ENCODE data around the gene MAGI1.

The MAGI1 gene

DNA sequence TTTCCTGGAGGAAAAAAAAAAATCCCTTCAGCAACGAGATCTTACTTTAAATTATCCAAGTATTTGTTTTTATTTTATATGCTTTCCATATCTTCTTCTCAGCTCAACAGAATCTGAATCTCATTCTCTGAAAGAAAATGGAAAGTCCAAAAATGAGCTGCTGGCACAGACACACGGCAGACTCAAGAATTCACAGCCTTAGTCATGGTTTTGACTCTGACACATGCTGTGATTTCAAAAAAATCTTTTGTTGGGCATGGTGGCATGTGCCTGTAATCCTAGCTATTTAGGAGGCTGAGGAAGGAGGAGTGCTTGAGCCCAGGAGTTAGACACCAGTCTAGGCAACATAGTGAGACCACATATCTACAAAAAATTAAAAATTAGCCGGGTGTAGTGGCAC is 565.0 kb downstream of the MAGI1 start:
- H2AFZ ChIP-seq (ENCODE audit: low read depth, low read length, severe bottlenecking) = no peak overlapping the region
- no peaks in the 10 kb centered on the region for H4K20me1 ChIP-seq (ENCODE audit: low read depth, low read length)
- H3K79me2 ChIP-seq (ENCODE audit: insufficient read depth, low read length) = no peaks in the 10 kb centered on the region
- H3K4me2 ChIP-seq (ENCODE audit: low read depth, low read length, poor library complexity, severe bottlenecking) = no peak overlapping the region
- no peak overlapping the region for H3K9ac ChIP-seq (ENCODE audit: low read length)
- TF ChIP-seq, protein P1, sequence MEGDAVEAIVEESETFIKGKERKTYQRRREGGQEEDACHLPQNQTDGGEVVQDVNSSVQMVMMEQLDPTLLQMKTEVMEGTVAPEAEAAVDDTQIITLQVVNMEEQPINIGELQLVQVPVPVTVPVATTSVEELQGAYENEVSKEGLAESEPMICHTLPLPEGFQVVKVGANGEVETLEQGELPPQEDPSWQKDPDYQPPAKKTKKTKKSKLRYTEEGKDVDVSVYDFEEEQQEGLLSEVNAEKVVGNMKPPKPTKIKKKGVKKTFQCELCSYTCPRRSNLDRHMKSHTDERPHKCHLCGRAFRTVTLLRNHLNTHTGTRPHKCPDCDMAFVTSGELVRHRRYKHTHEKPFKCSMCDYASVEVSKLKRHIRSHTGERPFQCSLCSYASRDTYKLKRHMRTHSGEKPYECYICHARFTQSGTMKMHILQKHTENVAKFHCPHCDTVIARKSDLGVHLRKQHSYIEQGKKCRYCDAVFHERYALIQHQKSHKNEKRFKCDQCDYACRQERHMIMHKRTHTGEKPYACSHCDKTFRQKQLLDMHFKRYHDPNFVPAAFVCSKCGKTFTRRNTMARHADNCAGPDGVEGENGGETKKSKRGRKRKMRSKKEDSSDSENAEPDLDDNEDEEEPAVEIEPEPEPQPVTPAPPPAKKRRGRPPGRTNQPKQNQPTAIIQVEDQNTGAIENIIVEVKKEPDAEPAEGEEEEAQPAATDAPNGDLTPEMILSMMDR (IDR thresholded peaks at IDR 0.05; ENCODE audit: insufficient read depth, low read length, poor library complexity, severe bottlenecking) = no peak
- no peak for TF ChIP-seq EZH2phosphoT487 (conservative IDR thresholded peaks at IDR 0.05; ENCODE audit: low read length)
- H3F3A ChIP-seq (ENCODE audit: insufficient read depth) = no peaks in the 10 kb centered on the region
- H3K27me3 ChIP-seq (ENCODE audit: low read length) = no peaks in the 10 kb centered on the region
- no peaks in the 10 kb centered on the region for H3K9me3 ChIP-seq (ENCODE audit: insufficient read depth, low read length)
- no peak overlapping the region for H3K27ac ChIP-seq (ENCODE audit: low read depth, low read length)
- no peak overlapping the region for H3K4me3 ChIP-seq (ENCODE audit: insufficient read depth, low read length, poor library complexity, severe bottlenecking)
- no peaks in the 10 kb centered on the region for H3K9me2 ChIP-seq (replicated peaks; ENCODE audit: insufficient read depth, low read length)
- no peaks in the 10 kb centered on the region for H3K36me3 ChIP-seq (ENCODE audit: low read length)

DNA sequence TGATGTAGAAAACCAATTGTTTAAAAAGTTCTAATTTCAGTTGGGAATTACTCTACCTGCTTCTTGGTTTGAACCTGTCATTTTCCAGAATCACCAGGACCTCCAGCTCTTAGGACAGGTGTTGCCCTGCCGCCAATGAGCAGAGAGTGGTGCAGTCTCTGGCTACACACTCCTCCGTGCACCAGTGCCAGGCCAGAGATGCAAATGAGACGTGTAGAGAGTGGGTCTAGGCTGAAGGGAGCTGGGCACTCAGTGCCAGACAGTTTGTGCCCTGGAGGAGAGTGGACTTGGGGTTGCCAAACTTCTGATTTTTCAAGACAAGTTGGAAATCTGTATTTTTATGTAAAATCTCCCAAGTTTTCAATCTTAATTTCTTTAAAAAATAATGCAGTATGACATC is 566.2 kb downstream of the MAGI1 start:
- Histone ChIP-seq H3K79me2 (ENCODE audit: insufficient read depth, low read length) (no peaks in the 10 kb centered on the region), H4K20me1 (ENCODE audit: low read depth, low read length) (no peaks in the 10 kb centered on the region), H3K9me3 (ENCODE audit: insufficient read depth, low read length) (no peaks in the 10 kb centered on the region), H3K9me2 (replicated peaks; ENCODE audit: insufficient read depth, low read length) (no peaks in the 10 kb centered on the region), H3K4me2 (ENCODE audit: low read depth, low read length, poor library complexity, severe bottlenecking) (no peak overlapping the region), H2AFZ (ENCODE audit: low read depth, low read length, severe bottlenecking) (no peak overlapping the region), H3K27me3 (ENCODE audit: low read length) (no peaks in the 10 kb centered on the region), H3F3A (ENCODE audit: insufficient read depth) (no peaks in the 10 kb centered on the region), H3K4me3 (ENCODE audit: insufficient read depth, low read length, poor library complexity, severe bottlenecking) (no peak overlapping the region), H3K27ac (ENCODE audit: low read depth, low read length) (no peak overlapping the region), H3K9ac (ENCODE audit: low read length) (no peak overlapping the region), H3K36me3 (ENCODE audit: low read length) (no peaks in the 10 kb centered on the region)
- TF ChIP-seq, protein P1 (IDR thresholded peaks at IDR 0.05; ENCODE audit: insufficient read depth, low read length, poor library complexity, severe bottlenecking) = no peak
- no peak for TF ChIP-seq EZH2phosphoT487 (conservative IDR thresholded peaks at IDR 0.05; ENCODE audit: low read length)

DNA sequence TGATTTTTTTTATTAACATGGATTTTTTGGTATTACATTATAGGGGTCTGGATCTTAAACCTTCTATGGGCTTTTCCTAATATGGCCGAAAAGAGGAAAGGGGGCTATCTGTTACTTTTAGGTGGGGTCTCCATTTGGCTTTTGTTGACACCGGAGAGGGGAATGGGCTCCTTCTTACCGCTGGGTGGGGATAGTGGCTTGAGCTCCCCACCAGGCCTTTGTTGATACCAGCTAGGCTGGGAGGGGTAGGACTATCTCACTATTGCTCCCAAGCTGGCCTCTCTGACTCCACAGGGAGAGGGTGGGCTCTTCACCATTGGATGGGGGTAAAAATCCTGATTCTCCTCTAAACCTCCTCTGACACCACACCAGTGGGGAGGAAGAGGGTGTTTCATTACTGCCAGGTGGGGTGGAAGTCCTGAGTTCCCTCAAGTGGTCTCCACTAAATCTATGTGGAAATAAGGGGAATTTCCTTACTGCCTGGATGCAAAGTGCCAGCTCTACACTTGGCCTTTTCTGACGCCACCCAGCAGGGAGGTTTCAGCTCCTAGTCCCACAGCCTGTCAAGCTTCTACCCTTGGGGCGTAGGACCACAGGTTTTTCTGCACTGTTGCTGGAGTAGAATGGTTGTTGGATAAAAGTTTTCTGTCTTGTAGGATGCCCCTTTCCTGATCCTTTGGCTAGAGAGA is 572.3 kb downstream of the MAGI1 start:
- H4K20me1 ChIP-seq (ENCODE audit: low read depth, low read length) = no peaks in the 10 kb centered on the region
- no peak overlapping the region for H3K4me3 ChIP-seq (ENCODE audit: insufficient read depth, low read length, poor library complexity, severe bottlenecking)
- H3K4me2 ChIP-seq (ENCODE audit: low read depth, low read length, poor library complexity, severe bottlenecking) = no peak overlapping the region
- H3K27ac ChIP-seq (ENCODE audit: low read depth, low read length) = no peak overlapping the region
- no peaks in the 10 kb centered on the region for H3K36me3 ChIP-seq (ENCODE audit: low read length)
- TF ChIP-seq, protein P1 (IDR thresholded peaks at IDR 0.05; ENCODE audit: insufficient read depth, low read length, poor library complexity, severe bottlenecking) = no peak
- TF ChIP-seq EZH2phosphoT487 (conservative IDR thresholded peaks at IDR 0.05; ENCODE audit: low read length) = no peak
- no peak overlapping the region for H2AFZ ChIP-seq (ENCODE audit: low read depth, low read length, severe bottlenecking)
- H3K9me3 ChIP-seq (ENCODE audit: insufficient read depth, low read length) = no peaks in the 10 kb centered on the region
- no peak overlapping the region for H3K9ac ChIP-seq (ENCODE audit: low read length)
- H3K9me2 ChIP-seq (replicated peaks; ENCODE audit: insufficient read depth, low read length) = no peaks in the 10 kb centered on the region
- no peaks in the 10 kb centered on the region for H3K27me3 ChIP-seq (ENCODE audit: low read length)
- no peaks in the 10 kb centered on the region for H3F3A ChIP-seq (ENCODE audit: insufficient read depth)
- no peaks in the 10 kb centered on the region for H3K79me2 ChIP-seq (ENCODE audit: insufficient read depth, low read length)
